Skeletal muscle tissue (tissue), 4 donors: ENCODE measurements around the gene MYLK2. TPM values are rescaled to one million over a fixed set of nuclear protein-coding genes. Genes with fewer than 3 reads are reported as not detected.

Source experiments
- H3K27ac ChIP-seq: one replicate; pipeline ENCODE4 v1.7.0; 2013; ENCODE audit warnings: mild to moderate bottlenecking, low read depth, low read length, inconsistent platforms
- H3K27me3 ChIP-seq, 3 donors: one replicate each; pipeline ENCODE4 v1.7.0; 2013; ENCODE audit warnings: low read length in 3 of 3; ENCODE audit not compliant: control insufficient read depth in 3 of 3, insufficient read depth in 3 of 3
- H3K36me3 ChIP-seq, 3 donors: one replicate each; pipeline ENCODE4 v1.7.0; 2013; ENCODE audit warnings: low read length in 3 of 3; ENCODE audit not compliant: control insufficient read depth in 3 of 3, insufficient read depth in 3 of 3
- H3K4me1 ChIP-seq, 3 donors: one replicate each; pipeline ENCODE4 v1.7.0; 2013; ENCODE audit warnings: low read length in 3 of 3, mild to moderate bottlenecking in 3 of 3; ENCODE audit not compliant: control insufficient read depth in 3 of 3, insufficient read depth in 3 of 3
- H3K4me3 ChIP-seq, 3 donors: one replicate each; pipeline ENCODE4 v1.7.0; 2013; ENCODE audit warnings: low read length in 3 of 3
- H3K9ac ChIP-seq, 3 donors: one replicate each; pipeline ENCODE4 v1.7.0; 2013; ENCODE audit warnings: low read length in 3 of 3, mild to moderate bottlenecking in 3 of 3, moderate library complexity in 2 of 3, low read depth in 1 of 3
- H3K9me3 ChIP-seq, 3 donors: one replicate each; pipeline ENCODE4 v1.7.0; 2013; ENCODE audit warnings: low read length in 3 of 3; ENCODE audit not compliant: control insufficient read depth in 3 of 3
- total RNA-seq: library from RNA; depleted of rRNA; stranded (reverse); fragments of >200 nt; gene quantifications from one replicate; pipeline ENCODE4 v1.2.3, GENCODE V29; 2014
- donor health status: Osteomylitis.

The MYLK2 gene
- total RNA-seq, 1 donor from 2014 or later = 21.9 TPM

- Histone ChIP-seq H3K27me3 (no peaks in the 10 kb centered on the region), H3K4me1 (no peaks in the 10 kb centered on the region), H3K9me3 (no peaks in the 10 kb centered on the region), H3K4me3 (no peak overlapping the region), H3K36me3 (no peaks in the 10 kb centered on the region), H3K9ac (no peak overlapping the region), H3K27ac (no peak overlapping the region)
These were observed 21.8 kb upstream of the MYLK2 start for GRCh38 chr20:31797364-31797763.

- Histone ChIP-seq H3K36me3 (no peaks in the 10 kb centered on the region), H3K27ac (no peak overlapping the region)
These were observed 17.6 kb upstream of the MYLK2 start for GRCh38 chr20:31801508-31801907.

GRCh38 chr20:31803552-31804291 is 15.4 kb upstream of the MYLK2 start:
- no peak overlapping the region for H3K27ac ChIP-seq
- no peaks in the 10 kb centered on the region for H3K9me3 ChIP-seq
- no peaks in the 10 kb centered on the region for H3K36me3 ChIP-seq
- H3K4me1 ChIP-seq = peaks cover 27 to 31% (median 28%) of the 10 kb centered on the region in 3 donors
- no peak overlapping the region for H3K9ac ChIP-seq
- H3K4me3 ChIP-seq = no peak overlapping the region
- H3K27me3 ChIP-seq = no peaks in the 10 kb centered on the region

More at GRCh38 chr20:31801508-31801907, 17.6 kb upstream of the MYLK2 start:
- Histone ChIP-seq H3K9me3 (no peaks in the 10 kb centered on the region), H3K4me1 (peaks cover 14 to 17% (median 15%) of the 10 kb centered on the region in 3 donors), H3K27me3 (no peaks in the 10 kb centered on the region), H3K4me3 (no peak overlapping the region), H3K9ac (no peak overlapping the region)

GRCh38 chr20:31806564-31807355 is 12.4 kb upstream of the MYLK2 start:
- H3K27ac ChIP-seq = peak overlapping the region; percentile 86
- peak overlapping the region in 2 of 3 donors; percentile 42 to 49 for H3K4me3 ChIP-seq
- no peaks in the 10 kb centered on the region for H3K9me3 ChIP-seq
- peaks cover 43 to 49% (median 49%) of the 10 kb centered on the region in 3 donors for H3K4me1 ChIP-seq
- peak overlapping the region in 2 of 3 donors; percentile 65 to 70 for H3K9ac ChIP-seq
- H3K27me3 ChIP-seq = no peaks in the 10 kb centered on the region
- no peaks in the 10 kb centered on the region for H3K36me3 ChIP-seq

- no peak overlapping the region for H3K4me3 ChIP-seq
- H3K27me3 ChIP-seq = no peaks in the 10 kb centered on the region
- H3K4me1 ChIP-seq = peaks cover 60 to 66% (median 66%) of the 10 kb centered on the region in 3 donors
- no peaks in the 10 kb centered on the region for H3K9me3 ChIP-seq
- no peak overlapping the region for H3K9ac ChIP-seq
- no peaks in the 10 kb centered on the region for H3K36me3 ChIP-seq
- H3K27ac ChIP-seq = peak overlapping the region; percentile 13
These were observed 10.7 kb upstream of the MYLK2 start for GRCh38 chr20:31808481-31808880.

- peaks cover 65 to 77% (median 76%) of the 10 kb centered on the region in 3 donors for H3K4me1 ChIP-seq
- no peak overlapping the region for H3K4me3 ChIP-seq
- H3K27ac ChIP-seq = peak overlapping the region; percentile 75
- H3K36me3 ChIP-seq = no peaks in the 10 kb centered on the region
- no peak overlapping the region for H3K9ac ChIP-seq
- no peaks in the 10 kb centered on the region for H3K9me3 ChIP-seq
- H3K27me3 ChIP-seq = no peaks in the 10 kb centered on the region
These were observed 9.5 kb upstream of the MYLK2 start for GRCh38 chr20:31809661-31810060.

GRCh38 chr20:31811198-31811597 is 8.0 kb upstream of the MYLK2 start:
- H3K9ac ChIP-seq = peak overlapping the region in 2 of 3 donors; percentile 55 to 86
- H3K27me3 ChIP-seq = no peaks in the 10 kb centered on the region
- no peaks in the 10 kb centered on the region for H3K36me3 ChIP-seq
- H3K27ac ChIP-seq = peak overlapping the region; percentile 75
- H3K4me1 ChIP-seq = peaks cover 69 to 80% (median 78%) of the 10 kb centered on the region in 3 donors
- no peaks in the 10 kb centered on the region for H3K9me3 ChIP-seq
- H3K4me3 ChIP-seq = peak overlapping the region in 2 of 3 donors; percentile 48 to 66

GRCh38 chr20:31811796-31812728 is 7.1 kb upstream of the MYLK2 start:
- H3K27me3 ChIP-seq = no peaks in the 10 kb centered on the region
- H3K36me3 ChIP-seq = no peaks in the 10 kb centered on the region
- no peaks in the 10 kb centered on the region for H3K9me3 ChIP-seq
- H3K4me1 ChIP-seq = peaks cover 70 to 80% (median 74%) of the 10 kb centered on the region in 3 donors
- peak overlapping the region; percentile 55 to 86 (median 73) for H3K9ac ChIP-seq
- H3K4me3 ChIP-seq = peak overlapping the region; percentile 48 to 66 (median 50)
- H3K27ac ChIP-seq = peak overlapping the region; percentile 75

- Histone ChIP-seq H3K36me3 (no peaks in the 10 kb centered on the region), H3K4me3 (no peak overlapping the region), H3K9me3 (no peaks in the 10 kb centered on the region), H3K9ac (peak overlapping the region in 2 of 3 donors; percentile 19 to 47), H3K27me3 (no peaks in the 10 kb centered on the region), H3K4me1 (peaks cover 70 to 84% (median 72%) of the 10 kb centered on the region in 3 donors), H3K27ac (peak overlapping the region; percentile 75)
These were observed 5.5 kb upstream of the MYLK2 start for GRCh38 chr20:31813611-31814010.
